Astrocyte (in vitro differentiated cells and primary cell): ENCODE measurements around the gene ABCC3. TPM values are rescaled to one million over a fixed set of nuclear protein-coding genes. Genes with fewer than 3 reads are reported as not detected.

Experiments
- DNase-seq: peaks from one replicate; pipeline ENCODE4 v3.0.0-alpha.2; 2010; ENCODE audit warnings: low read depth
- FAIRE-seq: peaks from 2 replicates; lab custom pipeline; 2011; peaks lifted over from hg19 to GRCh38; lab: Jason Lieb, UNC
- H2AFZ ChIP-seq: 2 replicates; pipeline ENCODE4 v1.6.0; 2012; ENCODE audit warnings: low read depth, low read length, inconsistent platforms
- H3K27ac ChIP-seq: 2 replicates; pipeline ENCODE4 v1.5.1; 2011; ENCODE audit warnings: low read depth, low read length, inconsistent platforms
- H3K27me3 ChIP-seq: 2 replicates; pipeline ENCODE4 v1.6.0; 2011; ENCODE audit warnings: low read length, inconsistent platforms; ENCODE audit not compliant: insufficient read depth
- H3K36me3 ChIP-seq: 2 replicates; pipeline ENCODE4 v1.5.1; 2011; ENCODE audit warnings: low read length, inconsistent platforms; ENCODE audit not compliant: insufficient read depth
- H3K4me1 ChIP-seq: 2 replicates; pipeline ENCODE4 v1.5.1; 2011; ENCODE audit warnings: low read length, inconsistent platforms; ENCODE audit not compliant: insufficient read depth
- H3K4me2 ChIP-seq: 2 replicates; pipeline ENCODE4 v1.6.0; 2012; ENCODE audit warnings: low read length, inconsistent platforms
- H3K4me3 ChIP-seq: 2 replicates; pipeline ENCODE4 v1.5.1; 2011; ENCODE audit warnings: low read depth, mild to moderate bottlenecking, low read length, inconsistent platforms; ENCODE audit not compliant: insufficient read depth
- H3K79me2 ChIP-seq: 2 replicates; pipeline ENCODE4 v1.6.0; 2012; ENCODE audit warnings: mild to moderate bottlenecking, low read length, inconsistent platforms; ENCODE audit not compliant: insufficient read depth
- H3K9ac ChIP-seq: 2 replicates; pipeline ENCODE4 v1.6.0; 2012; ENCODE audit warnings: mild to moderate bottlenecking, low read length, inconsistent platforms
- H3K9me3 ChIP-seq: 2 replicates; pipeline ENCODE4 v1.5.1; 2012; ENCODE audit warnings: low read depth, mild to moderate bottlenecking, low read length, inconsistent platforms; ENCODE audit not compliant: insufficient read depth
- H4K20me1 ChIP-seq: 2 replicates; pipeline ENCODE4 v1.6.0; 2012; ENCODE audit warnings: low read length, inconsistent platforms; ENCODE audit not compliant: insufficient read depth
- H3K27ac Mint-ChIP-seq: one replicate; pipeline ENCODE4 v1.8.0; 2021; ENCODE audit warnings: mild to moderate bottlenecking, mixed read lengths; ENCODE audit not compliant: unreplicated experiment
- H3K27me3 Mint-ChIP-seq: one replicate; pipeline ENCODE4 v1.8.0; 2021; ENCODE audit warnings: low read depth, mixed read lengths; ENCODE audit not compliant: unreplicated experiment
- H3K36me3 Mint-ChIP-seq: one replicate; pipeline ENCODE4 v1.8.0; 2021; ENCODE audit warnings: low read depth, mixed read lengths; ENCODE audit not compliant: unreplicated experiment
- H3K4me1 Mint-ChIP-seq: one replicate; pipeline ENCODE4 v1.8.0; 2021; ENCODE audit warnings: low read depth, mixed read lengths; ENCODE audit not compliant: unreplicated experiment
- H3K4me3 Mint-ChIP-seq: one replicate; pipeline ENCODE4 v1.8.0; 2021; ENCODE audit warnings: mild to moderate bottlenecking, moderate library complexity, mixed read lengths; ENCODE audit not compliant: unreplicated experiment
- H3K9me3 Mint-ChIP-seq: one replicate; pipeline ENCODE4 v1.8.0; 2021; ENCODE audit warnings: mild to moderate bottlenecking, mixed read lengths; ENCODE audit not compliant: unreplicated experiment
- CTCF ChIP-seq: IDR thresholded peaks from 2 replicates; pipeline ENCODE4 v1.5.1; 2011; ENCODE audit warnings: low read depth, mild to moderate bottlenecking, inconsistent platforms, low read length, moderate library complexity; ENCODE audit not compliant: insufficient read depth
- EZH2 ChIP-seq: IDR thresholded peaks from 2 replicates; pipeline ENCODE4 v1.6.1; 2012; ENCODE audit warnings: mild to moderate bottlenecking, low read length, inconsistent platforms; ENCODE audit not compliant: insufficient read depth
- total RNA-seq: library from RNA; stranded (reverse); gene quantifications from 2 replicates; pipeline ENCODE4 v1.2.1, GENCODE V29; 2021

Gene ABCC3
- total RNA-seq, 1 donor from 2014 or later, result 0.41 TPM

GRCh38 chr17:50668838-50669581 lies 34.3 kb downstream of the ABCC3 start:
- Histone ChIP-seq H3K36me3 (no peaks in the 10 kb centered on the region), H3K79me2 (no peaks in the 10 kb centered on the region), H3K4me1 (peaks cover 15% of the 10 kb centered on the region), H3K9me3 (no peaks in the 10 kb centered on the region), H2AFZ (peak overlapping the region; percentile 80), H3K9ac (peak overlapping the region; percentile 36), H4K20me1 (no peaks in the 10 kb centered on the region), H3K4me3 (no peak overlapping the region), H3K4me2 (peak overlapping the region; percentile 71), H3K27ac (peak overlapping the region; percentile 8), H3K27me3 (no peaks in the 10 kb centered on the region)
- no peaks in the 10 kb centered on the region for H3K36me3 Mint-ChIP-seq
- TF ChIP-seq CTCF, result no peak
- TF ChIP-seq EZH2, result no peak
- peak overlapping the region; percentile 12 for H3K27ac Mint-ChIP-seq
- peaks cover 2% of the 10 kb centered on the region for H3K9me3 Mint-ChIP-seq
- FAIRE-seq (no peak), DNase-seq (no peak)
- H3K4me3 Mint-ChIP-seq, result peak overlapping the region; percentile 14
- peaks cover 3% of the 10 kb centered on the region for H3K27me3 Mint-ChIP-seq
- H3K4me1 Mint-ChIP-seq, result peaks cover 13% of the 10 kb centered on the region

GRCh38 chr17:50672071-50672470 lies 37.4 kb downstream of the ABCC3 start:
- TF ChIP-seq CTCF (no peak), EZH2 (no peak)
- H3K4me1 Mint-ChIP-seq, result peaks cover 13% of the 10 kb centered on the region
- Histone ChIP-seq H3K79me2 (no peaks in the 10 kb centered on the region), H3K27me3 (no peaks in the 10 kb centered on the region), H2AFZ (no peak overlapping the region), H3K9me3 (no peaks in the 10 kb centered on the region), H3K4me1 (peaks cover 15% of the 10 kb centered on the region), H3K27ac (no peak overlapping the region), H3K36me3 (no peaks in the 10 kb centered on the region), H4K20me1 (no peaks in the 10 kb centered on the region), H3K4me2 (no peak overlapping the region), H3K9ac (no peak overlapping the region), H3K4me3 (no peak overlapping the region)
- no peak overlapping the region for H3K4me3 Mint-ChIP-seq
- no peaks in the 10 kb centered on the region for H3K9me3 Mint-ChIP-seq
- H3K27ac Mint-ChIP-seq, result no peak overlapping the region
- FAIRE-seq (no peak), DNase-seq (no peak)
- H3K27me3 Mint-ChIP-seq, result peaks cover 14% of the 10 kb centered on the region
- H3K36me3 Mint-ChIP-seq, result no peaks in the 10 kb centered on the region

GRCh38 chr17:50672831-50673551 lies 38.3 kb downstream of the ABCC3 start:
- Histone ChIP-seq H3K9me3 (no peaks in the 10 kb centered on the region), H3K4me3 (no peak overlapping the region), H3K27me3 (no peaks in the 10 kb centered on the region), H4K20me1 (no peaks in the 10 kb centered on the region), H3K9ac (no peak overlapping the region), H3K27ac (no peak overlapping the region), H3K4me1 (peaks cover 9% of the 10 kb centered on the region), H2AFZ (no peak overlapping the region), H3K4me2 (no peak overlapping the region), H3K36me3 (no peaks in the 10 kb centered on the region), H3K79me2 (no peaks in the 10 kb centered on the region)
- TF ChIP-seq EZH2 (no peak), CTCF (no peak)
- Mint-ChIP-seq H3K27me3 (peaks cover 20% of the 10 kb centered on the region), H3K4me1 (peaks cover 10% of the 10 kb centered on the region), H3K36me3 (no peaks in the 10 kb centered on the region), H3K4me3 (no peak overlapping the region), H3K27ac (no peak overlapping the region), H3K9me3 (no peaks in the 10 kb centered on the region)
- no peak for DNase-seq
- FAIRE-seq, result no peak
